Ishikawa (cell line): ENCODE results near the gene BLMH.

ENCODE experiments used
- CEBPB ChIP-seq: IDR thresholded peaks from 2 replicates; pipeline ENCODE4 v1.6.1; 2012
- CREB1 ChIP-seq: IDR thresholded peaks from 2 replicates; pipeline ENCODE4 v1.6.1; 2012; ENCODE audit warnings: low read depth
- EGR1 ChIP-seq: IDR thresholded peaks from 2 replicates; pipeline ENCODE4 v1.6.1; 2012
- EP300 ChIP-seq: IDR thresholded peaks from 2 replicates; pipeline ENCODE4 v1.6.1; 2012; ENCODE audit warnings: borderline replicate concordance
- FOXM1 ChIP-seq: IDR thresholded peaks from 2 replicates; pipeline ENCODE4 v1.6.1; 2012; ENCODE audit warnings: low read depth, borderline replicate concordance
- NFIC ChIP-seq: IDR thresholded peaks from 2 replicates; pipeline ENCODE4 v1.6.1; 2012
- TAF1 ChIP-seq: IDR thresholded peaks from 2 replicates; pipeline ENCODE4 v1.6.1; 2012; ENCODE audit warnings: low read depth, mild to moderate bottlenecking
- TCF12 ChIP-seq: IDR thresholded peaks from 2 replicates; pipeline ENCODE4 v1.6.1; 2012; ENCODE audit warnings: low read depth
- TEAD4 ChIP-seq: IDR thresholded peaks from 2 replicates; pipeline ENCODE4 v1.6.1; 2012
- YY1 ChIP-seq: IDR thresholded peaks from 2 replicates; pipeline ENCODE4 v1.6.1; 2012; ENCODE audit warnings: low read depth
- ZBTB7A ChIP-seq: IDR thresholded peaks from 2 replicates; pipeline ENCODE4 v1.6.1; 2012; ENCODE audit warnings: low read depth
- TF ChIP-seq, protein P1 (sequence below): IDR thresholded peaks from 2 replicates; pipeline ENCODE4 v1.6.1; 2012; ENCODE audit warnings: low read depth, mild to moderate bottlenecking
- TF ChIP-seq, protein P2 (sequence below): IDR thresholded peaks from 2 replicates; pipeline ENCODE4 v1.6.1; 2012
- TF ChIP-seq, protein P3 (sequence below): IDR thresholded peaks from 2 replicates; pipeline ENCODE4 v1.6.1; 2012

Gene BLMH

DNA sequence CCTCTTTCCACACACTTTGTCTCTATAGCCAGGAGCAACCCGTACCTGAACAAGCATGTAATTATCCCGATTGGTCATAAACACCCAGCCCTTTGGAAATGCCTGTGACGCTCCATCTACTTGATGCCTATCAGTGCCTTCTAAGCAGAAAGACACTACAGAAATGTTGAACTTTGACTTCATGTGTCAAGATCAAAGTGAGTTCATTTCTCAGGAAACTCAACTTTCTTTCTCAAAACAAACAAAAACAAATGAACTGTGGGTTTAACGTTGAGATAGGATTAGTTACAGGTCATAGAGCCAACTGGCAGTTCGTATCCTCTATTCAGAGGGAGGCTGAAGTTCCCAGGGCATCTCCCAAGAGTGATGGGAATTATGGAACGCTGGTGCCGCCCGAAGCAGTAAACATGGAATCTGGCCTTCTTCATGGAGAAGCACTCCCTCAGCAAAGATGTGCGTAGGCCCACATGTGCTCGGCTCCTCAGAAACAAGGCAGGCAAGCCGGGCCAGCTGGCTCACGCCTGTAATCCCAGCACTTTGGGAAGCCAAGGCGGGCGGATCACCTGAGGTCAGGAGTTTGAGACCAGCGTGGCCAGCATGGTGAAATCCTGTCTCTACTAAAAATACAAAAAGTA is 65.7 kb downstream of the BLMH start:
- TF ChIP-seq EP300 (no peak), CEBPB (no peak), NFIC (no peak), ZBTB7A (no peak), TCF12 (no peak), EGR1 (no peak)

DNA sequence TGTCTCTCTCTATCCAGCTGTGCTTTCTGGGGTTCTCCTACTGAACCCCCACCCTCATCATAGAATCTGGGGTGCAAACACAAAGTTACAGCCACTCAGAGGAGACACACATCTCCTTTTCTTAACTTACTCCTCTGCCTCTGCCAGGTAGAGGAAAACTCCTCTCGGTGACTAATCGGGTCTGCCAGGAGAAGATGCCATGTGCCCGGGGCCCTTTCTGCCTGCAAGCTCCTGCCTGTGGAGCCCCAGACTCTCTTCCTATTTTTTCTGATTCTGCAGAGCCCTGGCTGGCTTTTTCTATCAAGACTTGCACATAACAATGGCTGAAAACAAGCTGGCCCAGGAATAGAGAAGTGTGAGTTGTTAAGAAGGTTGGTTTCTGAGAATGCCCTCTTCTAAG is 66.6 kb downstream of the BLMH start:
- TF ChIP-seq NFIC = no peak
- TF ChIP-seq, protein P1, sequence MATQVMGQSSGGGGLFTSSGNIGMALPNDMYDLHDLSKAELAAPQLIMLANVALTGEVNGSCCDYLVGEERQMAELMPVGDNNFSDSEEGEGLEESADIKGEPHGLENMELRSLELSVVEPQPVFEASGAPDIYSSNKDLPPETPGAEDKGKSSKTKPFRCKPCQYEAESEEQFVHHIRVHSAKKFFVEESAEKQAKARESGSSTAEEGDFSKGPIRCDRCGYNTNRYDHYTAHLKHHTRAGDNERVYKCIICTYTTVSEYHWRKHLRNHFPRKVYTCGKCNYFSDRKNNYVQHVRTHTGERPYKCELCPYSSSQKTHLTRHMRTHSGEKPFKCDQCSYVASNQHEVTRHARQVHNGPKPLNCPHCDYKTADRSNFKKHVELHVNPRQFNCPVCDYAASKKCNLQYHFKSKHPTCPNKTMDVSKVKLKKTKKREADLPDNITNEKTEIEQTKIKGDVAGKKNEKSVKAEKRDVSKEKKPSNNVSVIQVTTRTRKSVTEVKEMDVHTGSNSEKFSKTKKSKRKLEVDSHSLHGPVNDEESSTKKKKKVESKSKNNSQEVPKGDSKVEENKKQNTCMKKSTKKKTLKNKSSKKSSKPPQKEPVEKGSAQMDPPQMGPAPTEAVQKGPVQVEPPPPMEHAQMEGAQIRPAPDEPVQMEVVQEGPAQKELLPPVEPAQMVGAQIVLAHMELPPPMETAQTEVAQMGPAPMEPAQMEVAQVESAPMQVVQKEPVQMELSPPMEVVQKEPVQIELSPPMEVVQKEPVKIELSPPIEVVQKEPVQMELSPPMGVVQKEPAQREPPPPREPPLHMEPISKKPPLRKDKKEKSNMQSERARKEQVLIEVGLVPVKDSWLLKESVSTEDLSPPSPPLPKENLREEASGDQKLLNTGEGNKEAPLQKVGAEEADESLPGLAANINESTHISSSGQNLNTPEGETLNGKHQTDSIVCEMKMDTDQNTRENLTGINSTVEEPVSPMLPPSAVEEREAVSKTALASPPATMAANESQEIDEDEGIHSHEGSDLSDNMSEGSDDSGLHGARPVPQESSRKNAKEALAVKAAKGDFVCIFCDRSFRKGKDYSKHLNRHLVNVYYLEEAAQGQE = no peak
- TF ChIP-seq, protein P2, sequence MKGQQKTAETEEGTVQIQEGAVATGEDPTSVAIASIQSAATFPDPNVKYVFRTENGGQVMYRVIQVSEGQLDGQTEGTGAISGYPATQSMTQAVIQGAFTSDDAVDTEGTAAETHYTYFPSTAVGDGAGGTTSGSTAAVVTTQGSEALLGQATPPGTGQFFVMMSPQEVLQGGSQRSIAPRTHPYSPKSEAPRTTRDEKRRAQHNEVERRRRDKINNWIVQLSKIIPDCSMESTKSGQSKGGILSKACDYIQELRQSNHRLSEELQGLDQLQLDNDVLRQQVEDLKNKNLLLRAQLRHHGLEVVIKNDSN = no peak
- no peak for TF ChIP-seq FOXM1
- no peak for TF ChIP-seq ZBTB7A
- TF ChIP-seq CEBPB = no peak
- no peak for TF ChIP-seq EGR1
- no peak for TF ChIP-seq TEAD4

DNA sequence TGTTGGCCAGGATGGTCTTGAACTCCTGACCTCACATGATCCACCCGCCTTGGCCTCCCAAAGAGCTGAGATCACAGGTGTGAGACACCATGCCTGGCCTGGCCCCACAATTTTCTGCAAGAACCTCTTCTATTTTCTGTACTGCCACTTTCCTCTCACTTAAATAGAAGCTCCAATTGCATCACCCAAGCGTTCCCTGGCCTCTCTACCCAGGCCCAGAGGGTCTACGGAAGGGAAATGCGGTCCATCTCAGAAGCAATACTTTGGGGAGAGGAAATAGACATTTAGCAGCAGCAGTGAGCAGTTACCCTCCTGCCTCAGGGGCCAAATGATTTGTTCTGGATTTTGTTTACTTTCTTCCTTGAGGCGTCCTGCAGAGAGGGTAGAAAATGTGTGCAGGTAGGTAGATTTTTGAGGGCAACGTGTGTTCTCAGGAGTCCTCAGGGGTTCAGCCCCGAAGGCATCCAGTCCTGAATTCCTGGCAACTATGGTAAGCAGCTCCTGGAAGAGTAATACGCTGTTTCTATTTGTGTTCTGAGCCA is 67.3 kb downstream of the BLMH start:
- TF ChIP-seq EP300 (no peak), CREB1 (no peak), EGR1 (no peak), FOXM1 (no peak), YY1 (no peak), TAF1 (no peak)
- TF ChIP-seq, protein P1 = no peak
- TF ChIP-seq, protein P2 = no peak
- TF ChIP-seq, protein P3, sequence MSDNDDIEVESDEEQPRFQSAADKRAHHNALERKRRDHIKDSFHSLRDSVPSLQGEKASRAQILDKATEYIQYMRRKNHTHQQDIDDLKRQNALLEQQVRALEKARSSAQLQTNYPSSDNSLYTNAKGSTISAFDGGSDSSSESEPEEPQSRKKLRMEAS = no peak

DNA sequence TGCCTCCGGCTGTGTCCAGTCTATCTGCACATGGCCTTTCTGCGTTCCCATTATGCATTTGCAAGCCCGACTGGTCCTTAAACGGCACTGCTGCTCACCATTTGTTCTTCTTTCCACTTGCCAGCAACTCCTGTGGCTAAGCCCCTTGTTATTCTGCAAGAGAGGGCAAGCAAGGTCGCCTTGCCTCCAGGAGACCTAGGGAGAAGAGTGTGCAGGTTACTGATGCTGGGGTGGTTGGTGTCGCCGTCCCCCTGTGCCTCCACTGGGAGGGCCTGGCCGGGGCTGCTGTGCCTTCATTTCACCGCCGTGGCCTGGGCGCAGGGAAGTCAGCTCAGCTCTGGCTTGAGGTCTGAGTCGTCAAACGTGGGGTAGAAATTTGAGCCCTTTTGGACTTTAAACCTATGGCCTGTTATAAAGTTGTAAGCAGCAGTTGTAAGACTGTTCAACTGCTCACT is 69.0 kb downstream of the BLMH start:
- TF ChIP-seq, protein P1 = no peak
- TF ChIP-seq ZBTB7A (no peak), CEBPB (no peak), TCF12 (no peak), YY1 (no peak), NFIC (no peak), FOXM1 (no peak), EP300 (no peak), TEAD4 (no peak), CREB1 (no peak)
- TF ChIP-seq, protein P2 = no peak

DNA sequence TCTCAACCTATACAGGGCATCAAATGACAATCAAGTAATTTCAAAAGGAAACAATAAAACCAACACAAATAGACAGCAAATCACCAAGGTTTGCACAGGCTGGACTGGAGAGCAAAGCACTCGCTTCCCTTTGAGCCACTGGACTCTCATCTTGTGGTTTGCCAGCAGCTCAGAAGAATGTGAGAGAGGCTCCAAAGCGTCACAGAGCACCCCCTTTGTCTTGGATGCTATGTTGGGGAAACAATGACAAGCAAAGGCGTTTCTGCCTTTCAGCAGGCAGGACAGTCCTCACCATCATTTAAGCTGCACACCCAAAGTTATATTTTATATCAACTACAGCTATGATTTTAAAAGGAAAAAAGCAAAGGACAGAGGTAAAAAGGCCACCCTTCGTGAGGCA is 69.5 kb downstream of the BLMH start:
- no peak for TF ChIP-seq TCF12
- TF ChIP-seq, protein P1 = no peak
- no peak for TF ChIP-seq FOXM1
- TF ChIP-seq EGR1 = no peak
- no peak for TF ChIP-seq CREB1
- no peak for TF ChIP-seq TAF1
- no peak for TF ChIP-seq TEAD4
- TF ChIP-seq, protein P3 = no peak
